RPMI8226 (cell line): ENCODE data around the gene NELL2.

Experiments used
- DNase-seq: peaks from one replicate; pipeline ENCODE4 v3.0.0-alpha.2; 2015

The NELL2 gene

GRCh38 chr12:44589697-44590096 is 286.4 kb downstream of the NELL2 start:
- no peak for DNase-seq

- DNase-seq, result no peak
Observed at GRCh38 chr12:44588651-44589050, 287.5 kb downstream of the NELL2 start.

GRCh38 chr12:44584625-44585024 is 291.5 kb downstream of the NELL2 start:
- no peak for DNase-seq

DNA sequence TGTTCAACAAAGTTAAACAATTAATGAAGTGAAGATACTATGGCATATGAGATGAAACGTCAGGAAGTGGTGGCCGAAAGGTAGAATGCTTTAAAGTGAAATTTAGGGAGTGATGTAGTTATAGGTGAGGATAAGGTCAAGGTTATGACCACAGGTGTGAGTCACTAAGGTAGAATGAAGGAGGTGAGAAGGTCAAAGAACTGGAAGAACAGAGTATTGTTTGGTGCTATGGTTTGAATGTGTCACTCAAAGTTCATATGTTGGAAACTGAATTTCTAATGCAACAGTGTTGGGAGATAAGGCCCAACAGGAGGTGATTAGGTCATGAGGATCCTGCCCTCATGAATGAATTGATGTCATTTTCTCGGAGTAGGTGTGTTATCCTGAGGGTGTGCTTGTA is 293.6 kb downstream of the NELL2 start:
- DNase-seq, result no peak

DNA sequence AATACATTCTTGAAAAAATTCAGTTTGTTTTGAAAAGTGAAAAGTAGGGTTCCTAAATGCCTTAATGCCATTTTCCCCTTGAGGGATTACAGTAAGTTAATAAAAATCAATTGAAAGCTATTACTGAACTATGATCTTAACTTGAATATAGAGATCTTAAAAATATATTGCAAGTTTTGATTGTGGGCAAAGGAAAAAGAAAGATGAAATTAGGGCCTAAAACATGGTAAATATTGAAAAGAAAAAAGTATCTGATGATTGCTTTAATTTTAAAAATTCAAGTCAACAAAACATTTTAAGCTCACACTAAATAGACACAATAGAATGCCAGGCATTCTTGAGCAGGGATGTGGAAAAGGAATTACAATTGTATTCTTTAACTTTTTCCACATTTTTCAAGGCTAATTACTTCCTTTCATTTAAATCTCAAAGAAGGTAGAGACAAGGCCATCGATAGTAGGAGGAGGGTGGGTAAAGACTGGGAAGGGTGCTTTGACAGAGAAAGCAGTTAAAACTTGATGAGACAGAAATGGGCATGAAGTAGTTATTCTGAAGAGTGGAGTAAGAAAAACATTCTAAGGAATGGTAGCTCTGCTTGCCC is 294.4 kb downstream of the NELL2 start:
- DNase-seq, result no peak

DNA sequence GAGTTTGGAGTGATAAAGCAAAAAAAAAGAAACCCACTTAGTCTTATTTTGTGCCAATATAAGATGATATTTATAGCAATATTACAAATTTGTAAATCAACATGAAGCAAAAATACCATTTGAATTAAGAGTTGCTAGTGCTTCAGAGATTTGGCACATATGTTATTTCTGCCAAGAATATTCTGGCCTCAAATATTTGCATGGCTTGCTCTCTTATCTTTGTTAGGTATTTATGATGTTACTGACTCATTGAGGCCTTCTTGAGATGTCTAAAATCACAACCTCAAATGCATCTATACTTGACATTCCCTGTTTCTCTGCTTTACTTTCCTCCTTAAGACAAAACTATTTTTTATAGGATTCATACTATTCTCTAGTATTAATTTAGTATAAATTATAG is 301.5 kb downstream of the NELL2 start:
- DNase-seq, result no peak

- DNase-seq, result no peak
Observed at GRCh38 chr12:44573723-44574122, 302.4 kb downstream of the NELL2 start.

DNA sequence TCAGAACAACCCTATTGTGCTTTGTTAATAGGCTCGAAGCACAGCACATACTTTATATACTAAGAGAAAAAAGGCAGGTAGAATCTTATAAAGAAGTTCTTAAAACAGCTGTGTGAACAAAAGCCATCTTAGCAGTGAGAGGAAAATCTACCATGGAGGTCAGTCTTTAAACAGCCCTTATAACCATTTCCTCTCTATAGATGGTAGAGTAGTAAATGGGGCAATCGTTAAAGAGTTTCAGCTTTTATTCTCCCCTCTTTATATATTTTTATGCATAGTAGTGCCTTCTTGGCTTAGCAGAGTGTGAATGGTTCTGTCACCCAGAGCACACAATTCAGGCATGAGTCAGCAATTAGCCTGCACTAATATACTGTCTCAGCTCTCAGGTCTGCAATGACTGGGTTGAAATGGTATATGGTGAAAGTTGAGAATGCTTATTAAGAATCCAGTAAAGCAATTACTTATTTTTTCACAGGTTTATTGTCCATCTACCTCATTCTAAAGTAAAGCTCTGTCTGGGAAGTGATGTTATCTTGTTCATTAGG is 305.0 kb downstream of the NELL2 start:
- DNase-seq, result no peak

- DNase-seq, result no peak
Observed at GRCh38 chr12:44570036-44570583, 306.0 kb downstream of the NELL2 start.

DNA sequence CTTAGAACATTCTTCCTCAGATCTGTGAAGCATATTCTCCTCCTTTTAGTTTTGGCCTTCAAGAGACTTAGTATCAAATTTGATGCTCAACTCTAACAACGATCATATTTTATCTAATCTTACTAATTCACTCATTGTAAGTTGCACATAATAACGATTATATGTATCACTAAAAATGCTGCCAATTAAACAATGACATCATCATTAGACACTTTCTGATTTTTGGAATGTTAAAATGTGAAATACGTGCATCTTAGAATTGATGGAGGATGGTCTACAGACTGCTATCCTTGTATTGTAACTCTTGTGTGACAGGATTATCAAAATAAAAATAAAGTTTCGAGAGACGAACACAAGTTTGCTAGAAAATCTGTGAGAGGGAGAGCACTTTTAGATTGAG is 311.0 kb downstream of the NELL2 start:
- no peak for DNase-seq

- no peak for DNase-seq
Observed at GRCh38 chr12:44563486-44563885, 312.6 kb downstream of the NELL2 start.

DNA sequence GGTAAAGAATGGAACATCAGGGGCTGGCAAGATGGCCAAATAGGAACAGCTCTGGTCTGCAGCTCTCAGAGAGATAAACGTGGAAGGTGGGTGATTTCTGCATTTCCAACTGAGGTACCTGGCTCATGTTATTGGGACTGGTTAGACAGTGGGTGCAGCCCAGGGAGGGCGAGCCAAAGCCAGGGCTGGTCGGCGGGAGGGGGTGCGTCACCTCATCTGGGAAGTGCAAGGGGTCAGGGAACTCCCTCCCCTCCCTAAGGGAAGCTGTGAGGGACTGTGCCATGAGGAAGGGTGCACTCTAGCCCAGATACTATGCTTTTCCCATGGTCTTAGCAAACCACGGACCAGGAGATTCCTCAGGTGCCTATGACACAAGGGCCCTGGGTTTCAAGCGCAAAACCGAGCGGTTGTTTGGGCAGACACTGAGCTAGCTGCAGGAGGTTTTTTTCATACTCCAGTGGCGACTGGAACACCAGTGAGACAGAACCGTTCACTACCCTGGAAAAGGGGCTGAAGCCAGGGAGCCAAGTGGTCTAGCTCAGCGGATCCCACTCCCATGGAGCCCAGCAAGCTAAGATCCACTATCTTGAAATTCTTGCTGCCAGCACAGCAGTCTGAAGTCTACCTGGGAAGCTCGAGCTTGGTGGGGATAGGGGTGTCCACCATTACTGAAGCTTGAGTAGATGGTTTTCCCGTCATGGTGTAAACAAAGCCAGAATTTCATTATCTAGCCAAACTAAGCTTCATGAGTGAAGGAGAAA is 317.6 kb downstream of the NELL2 start:
- DNase-seq, result no peak

- no peak for DNase-seq
Observed at GRCh38 chr12:44555454-44555853, 320.7 kb downstream of the NELL2 start.

- no peak for DNase-seq
Observed at GRCh38 chr12:44551631-44552030, 324.5 kb downstream of the NELL2 start.

DNA sequence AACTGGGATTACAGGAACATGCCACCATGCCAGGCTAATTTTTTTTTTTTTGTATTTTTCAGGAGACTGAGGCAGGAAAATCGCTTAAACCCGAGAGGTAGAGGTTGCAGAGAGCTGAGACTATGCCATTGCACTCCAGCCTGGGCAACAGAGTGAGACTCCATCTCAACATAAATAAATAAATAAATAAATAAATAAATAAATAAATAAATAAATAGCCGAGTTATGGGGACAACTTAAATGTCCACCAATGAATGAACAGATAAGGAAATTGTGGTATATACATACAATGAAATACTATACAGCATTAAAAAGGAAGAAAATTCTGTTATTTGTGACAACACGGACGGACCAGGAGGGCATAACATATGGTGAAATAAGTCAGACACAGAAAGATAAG is 325.7 kb downstream of the NELL2 start:
- no peak for DNase-seq

GRCh38 chr12:44546060-44546459 is 330.1 kb downstream of the NELL2 start:
- no peak for DNase-seq

DNA sequence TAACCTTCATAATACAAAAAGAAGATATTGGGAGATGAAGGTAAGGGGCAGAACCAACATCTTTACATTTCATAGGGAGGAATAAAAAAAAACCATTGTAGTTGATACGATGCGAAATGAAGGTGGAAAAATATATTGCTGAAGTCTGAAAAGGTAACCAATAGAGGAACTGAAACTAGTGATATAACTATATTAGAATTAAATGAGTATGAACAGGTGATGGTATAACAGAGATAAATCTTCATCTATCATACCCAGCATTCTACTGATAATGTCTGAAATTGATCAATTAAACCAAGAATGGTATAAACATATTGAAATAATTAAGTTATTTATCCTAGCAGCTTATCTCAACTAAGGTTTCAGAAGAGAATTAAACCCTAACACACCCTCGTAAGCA is 332.1 kb downstream of the NELL2 start:
- no peak for DNase-seq

DNA sequence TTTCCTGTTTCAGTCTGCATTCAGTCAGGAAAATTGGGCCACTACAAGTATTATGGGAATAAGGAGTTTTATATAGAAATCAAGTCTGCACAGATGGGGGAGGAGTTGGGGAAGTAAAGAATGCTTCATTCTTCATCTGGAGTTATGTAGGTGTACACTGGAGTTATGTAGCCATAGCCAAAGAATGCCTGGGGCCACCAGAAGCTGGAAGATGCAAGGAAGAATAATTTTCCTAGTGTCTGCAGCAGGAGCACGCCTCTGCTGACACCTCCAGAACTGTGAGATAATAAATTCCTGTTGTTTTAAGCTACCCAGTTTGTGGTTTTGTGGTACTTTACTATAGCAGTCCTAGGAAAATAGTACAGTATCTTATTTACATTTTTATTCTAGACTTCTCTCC is 333.4 kb downstream of the NELL2 start:
- no peak for DNase-seq

- DNase-seq, result no peak
Observed at GRCh38 chr12:44537354-44537753, 338.8 kb downstream of the NELL2 start.

DNA sequence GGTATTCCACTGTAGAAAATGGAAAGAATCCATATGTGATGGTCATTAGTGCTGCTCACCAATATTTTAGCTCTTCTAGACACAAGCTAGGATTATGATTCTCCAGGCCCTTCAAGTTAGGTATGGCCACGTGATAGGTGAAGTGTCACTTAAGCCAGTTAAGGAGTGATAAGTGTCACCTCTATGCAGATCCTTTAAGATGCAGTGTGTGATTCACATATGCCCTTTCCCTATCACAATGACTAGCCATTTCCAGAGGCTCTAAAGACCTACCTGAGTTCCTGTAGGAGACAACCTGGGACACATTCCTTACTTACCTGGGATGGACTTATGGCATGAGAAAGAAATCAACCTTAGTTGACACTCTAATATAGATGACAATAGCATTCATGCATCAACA is 343.2 kb downstream of the NELL2 start:
- DNase-seq, result no peak

DNA sequence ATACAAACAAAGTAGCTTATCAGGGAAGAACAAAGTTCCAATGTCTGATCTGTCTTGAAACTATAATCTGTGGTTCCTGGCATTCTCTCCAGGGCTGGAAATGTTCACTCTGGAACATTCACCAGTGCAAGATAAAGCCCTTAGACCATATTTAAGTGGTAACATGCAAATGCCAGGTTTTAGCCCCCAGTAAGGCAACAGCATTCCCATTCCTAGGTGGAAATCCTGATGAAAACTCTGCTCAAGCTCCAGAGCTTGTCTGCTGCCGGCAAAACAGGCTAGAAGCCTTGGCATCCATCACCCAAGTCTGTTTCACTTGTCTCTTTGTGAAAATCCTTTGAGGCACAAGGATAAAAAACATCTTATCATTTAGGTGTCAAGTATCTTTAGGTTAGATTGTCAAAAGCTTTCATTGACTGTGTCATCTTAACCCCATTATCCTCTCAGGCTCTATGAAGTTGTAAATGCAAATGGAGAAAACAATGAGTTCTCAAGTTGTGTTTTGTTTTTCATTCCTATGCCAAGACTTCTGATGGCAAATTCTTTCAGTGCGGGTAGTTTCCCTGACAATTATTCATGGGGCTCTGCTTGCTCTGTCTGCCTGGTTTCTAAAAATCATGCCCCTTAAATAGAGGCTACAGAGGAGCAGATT is 344.7 kb downstream of the NELL2 start:
- no peak for DNase-seq

- no peak for DNase-seq
Observed at GRCh38 chr12:44526655-44527182, 349.4 kb downstream of the NELL2 start.
